HG03097 (cell line): ENCODE measurements around the gene ABLIM1.

Experiments used
- ATAC-seq: cut with Tn5 transposase; IDR thresholded peaks from one replicate; pipeline ENCODE4 v1.9.1; 2021; ENCODE audit not compliant: unreplicated experiment, low FRiP score

ABLIM1 gene

GRCh38 chr10:114624951-114625780, 32.9 kb downstream of the ABLIM1 start:
- no peak for ATAC-seq

GRCh38 chr10:114624422-114624821, 33.7 kb downstream of the ABLIM1 start:
- no peak for ATAC-seq

- ATAC-seq = no peak
These were observed 34.3 kb downstream of the ABLIM1 start for GRCh38 chr10:114623661-114624294.

- no peak for ATAC-seq
These were observed 34.9 kb downstream of the ABLIM1 start for GRCh38 chr10:114623155-114623554.

- no peak for ATAC-seq
These were observed 39.4 kb downstream of the ABLIM1 start for GRCh38 chr10:114618722-114619121.

GRCh38 chr10:114616516-114616915, 41.6 kb downstream of the ABLIM1 start:
- no peak for ATAC-seq

GRCh38 chr10:114616103-114616502, 42.0 kb downstream of the ABLIM1 start:
- no peak for ATAC-seq

GRCh38 chr10:114615600-114616007, 42.5 kb downstream of the ABLIM1 start:
- ATAC-seq = peak; percentile 81

- no peak for ATAC-seq
These were observed 44.7 kb downstream of the ABLIM1 start for GRCh38 chr10:114613237-114613979.

GRCh38 chr10:114611617-114612016, 46.5 kb downstream of the ABLIM1 start:
- no peak for ATAC-seq

GRCh38 chr10:114609518-114610426, 48.3 kb downstream of the ABLIM1 start:
- no peak for ATAC-seq

- ATAC-seq = no peak
These were observed 50.6 kb downstream of the ABLIM1 start for GRCh38 chr10:114607358-114607998.

- ATAC-seq = no peak
These were observed 52.8 kb downstream of the ABLIM1 start for GRCh38 chr10:114605155-114605797.

- ATAC-seq = no peak
These were observed 53.5 kb downstream of the ABLIM1 start for GRCh38 chr10:114604357-114605130.

GRCh38 chr10:114603948-114604347, 54.1 kb downstream of the ABLIM1 start:
- ATAC-seq = no peak

- no peak for ATAC-seq
These were observed 54.8 kb downstream of the ABLIM1 start for GRCh38 chr10:114603303-114603702.

- ATAC-seq = no peak
These were observed 58.0 kb downstream of the ABLIM1 start for GRCh38 chr10:114600057-114600456.

- no peak for ATAC-seq
These were observed 61.3 kb downstream of the ABLIM1 start for GRCh38 chr10:114596793-114597192.
